Uterus (tissue), 4 donors: ENCODE results near the gene SNX30. TPM values are rescaled to one million over a fixed set of nuclear protein-coding genes. Genes with fewer than 3 reads are reported as not detected.

ENCODE experiments used
- DNase-seq, 2 donors: peaks; one replicate each; pipeline ENCODE4 v3.0.0-alpha.2; 2019 to 2020
- H3K27ac ChIP-seq, 2 donors: fragments of 200-600 bp; sonication (generic); 1 replicate in 1 of 2; 2 replicates in 1 of 2; pipeline ENCODE4 v1.5.1; 2016 to 2018
- H3K27me3 ChIP-seq, 2 donors: fragments of 200-600 bp; sonication (generic); one replicate each; pipeline ENCODE4 v1.5.1; 2018 to 2019; ENCODE audit warnings: control low read depth in 1 of 2
- H3K36me3 ChIP-seq, 2 donors: fragments of 200-600 bp; sonication (generic); one replicate each; pipeline ENCODE4 v1.5.1; 2019; ENCODE audit warnings: control low read depth in 1 of 2
- H3K4me1 ChIP-seq, 2 donors: fragments of 200-600 bp; sonication (generic); one replicate each; pipeline ENCODE4 v1.5.1; 2018 to 2019; ENCODE audit warnings: control low read depth in 1 of 2
- H3K4me3 ChIP-seq, 2 donors: fragments of 200-600 bp; sonication (generic); 1 replicate in 1 of 2; 2 replicates in 1 of 2; pipeline ENCODE4 v1.5.1; 2018 to 2019; ENCODE audit warnings: mild to moderate bottlenecking in 1 of 2
- H3K9me3 ChIP-seq, 2 donors: fragments of 200-600 bp; sonication (generic); one replicate each; pipeline ENCODE4 v1.5.1; 2019; ENCODE audit warnings: control low read depth in 1 of 2
- POLR2A ChIP-seq, 2 donors: fragments of 450-650 bp; IDR thresholded peaks; one replicate each; pipeline ENCODE4 v1.6.1; 2016; ENCODE audit warnings: antibody characterized with exemption in 2 of 2, mild to moderate bottlenecking in 1 of 2, moderate library complexity in 1 of 2
- intact Hi-C: fragments of 100-400 bp; cut with DNase I; formaldehyde crosslinking; loops from one replicate; pipeline ENCODE4 v1.15.1; 2023; ENCODE audit warnings: low total_unique reads
- total RNA-seq, 4 donors: library from RNA; depleted of rRNA in 3 of 4; stranded (reverse); fragments of >200 nt in 3 of 4; gene quantifications; one replicate each; pipeline versions ENCODE4 v1.1.0 to v1.2.4, GENCODE V29; 2014 to 2023
- TF ChIP-seq, protein P1 (sequence below), 4 experiments: fragments of 200-600 bp in 2 of 4; fragments of 450-650 bp in 2 of 4; sonication (generic) in 2 of 4; IDR thresholded peaks; one replicate each; pipeline ENCODE4 v1.5.1; 2016 to 2019; ENCODE audit warnings: antibody characterized with exemption in 4 of 4, mild to moderate bottlenecking in 2 of 4, moderate library complexity in 1 of 4
- donor health status: DM: yes; HTN: yes; CAD: no.

SNX30 gene
- total RNA-seq, 4 donors from 2014 or later: 3.1 to 20.3 (median 11.6) TPM

DNA sequence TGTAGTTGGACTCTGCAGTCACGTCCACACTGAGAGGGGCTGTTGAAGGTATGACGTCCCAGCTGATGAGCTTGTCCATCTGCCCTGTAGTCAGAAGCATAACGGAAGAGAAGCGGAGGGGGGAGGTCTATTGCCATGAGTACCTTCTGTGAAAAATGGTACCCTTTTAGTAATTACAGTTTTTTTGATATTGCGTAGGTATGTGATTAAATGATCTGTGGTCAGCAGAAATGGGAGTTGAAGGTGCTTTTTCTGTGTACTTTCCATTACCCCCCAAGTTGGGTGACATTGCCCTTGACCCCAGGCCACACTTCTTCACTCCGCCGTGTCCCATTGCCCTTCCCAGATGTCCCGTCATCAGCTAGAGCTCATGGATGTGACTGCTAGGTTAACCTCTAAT, 45.9 kb downstream of the SNX30 start:
- Histone ChIP-seq H3K9me3 (no peaks in the 10 kb centered on the region), H3K36me3 (no peaks in the 10 kb centered on the region), H3K4me1 (no peaks in the 10 kb centered on the region), H3K27me3 (no peaks in the 10 kb centered on the region), H3K27ac (no peak overlapping the region), H3K4me3 (no peak overlapping the region)
- no peak for TF ChIP-seq POLR2A (IDR thresholded peaks at IDR 0.05)
- TF ChIP-seq, protein P1, sequence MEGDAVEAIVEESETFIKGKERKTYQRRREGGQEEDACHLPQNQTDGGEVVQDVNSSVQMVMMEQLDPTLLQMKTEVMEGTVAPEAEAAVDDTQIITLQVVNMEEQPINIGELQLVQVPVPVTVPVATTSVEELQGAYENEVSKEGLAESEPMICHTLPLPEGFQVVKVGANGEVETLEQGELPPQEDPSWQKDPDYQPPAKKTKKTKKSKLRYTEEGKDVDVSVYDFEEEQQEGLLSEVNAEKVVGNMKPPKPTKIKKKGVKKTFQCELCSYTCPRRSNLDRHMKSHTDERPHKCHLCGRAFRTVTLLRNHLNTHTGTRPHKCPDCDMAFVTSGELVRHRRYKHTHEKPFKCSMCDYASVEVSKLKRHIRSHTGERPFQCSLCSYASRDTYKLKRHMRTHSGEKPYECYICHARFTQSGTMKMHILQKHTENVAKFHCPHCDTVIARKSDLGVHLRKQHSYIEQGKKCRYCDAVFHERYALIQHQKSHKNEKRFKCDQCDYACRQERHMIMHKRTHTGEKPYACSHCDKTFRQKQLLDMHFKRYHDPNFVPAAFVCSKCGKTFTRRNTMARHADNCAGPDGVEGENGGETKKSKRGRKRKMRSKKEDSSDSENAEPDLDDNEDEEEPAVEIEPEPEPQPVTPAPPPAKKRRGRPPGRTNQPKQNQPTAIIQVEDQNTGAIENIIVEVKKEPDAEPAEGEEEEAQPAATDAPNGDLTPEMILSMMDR (IDR thresholded peaks at IDR 0.05): no peak
- intact Hi-C loops: no loop called here
- DNase-seq: no peak

DNA sequence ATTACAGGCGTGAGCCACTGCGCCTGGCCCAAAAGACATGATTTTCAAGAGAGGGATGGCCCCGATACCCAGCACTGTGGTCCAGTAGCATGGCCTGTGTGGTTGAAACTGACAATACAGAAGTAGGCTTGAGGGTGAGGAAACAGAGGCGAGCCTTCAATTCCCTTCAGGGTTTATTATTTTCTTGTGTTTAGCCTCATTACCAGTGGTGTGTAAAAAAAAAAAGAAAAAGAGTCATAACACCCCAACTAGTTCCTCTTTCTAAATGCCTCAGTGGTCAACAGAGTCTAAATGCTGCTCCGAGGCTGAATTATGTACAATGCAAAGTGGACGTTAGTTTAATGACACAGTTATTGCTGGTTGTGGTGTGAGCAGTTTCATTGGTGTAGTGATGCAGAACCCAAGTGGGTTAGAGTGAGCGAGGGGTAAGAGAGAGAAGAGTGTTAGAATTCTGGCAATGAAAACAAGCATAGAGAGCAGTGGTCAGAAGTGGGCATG, 58.8 kb downstream of the SNX30 start:
- TF ChIP-seq POLR2A (IDR thresholded peaks at IDR 0.05): no peak
- TF ChIP-seq, protein P1 (IDR thresholded peaks at IDR 0.05): no peak

DNA sequence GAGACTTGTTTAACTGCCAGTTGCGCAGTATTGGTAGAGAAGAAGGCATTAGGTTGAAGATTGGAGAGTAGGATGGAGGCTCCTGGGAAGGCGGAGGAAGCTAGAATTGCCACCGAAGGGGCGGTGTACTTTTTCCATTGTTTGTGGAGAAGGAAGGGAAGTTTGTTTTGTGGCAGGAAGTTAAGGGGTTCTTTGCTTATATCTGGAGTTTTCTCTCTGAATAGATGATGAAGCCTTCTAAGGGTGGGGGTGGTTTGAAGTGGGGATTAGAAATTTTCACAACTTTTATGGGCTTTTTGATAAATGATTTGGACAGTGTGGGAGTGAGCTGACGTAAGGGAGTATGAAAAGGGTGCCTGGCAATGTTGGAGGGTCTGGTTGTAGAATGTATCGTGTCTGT, 59.3 kb downstream of the SNX30 start:
- no peak for TF ChIP-seq POLR2A (IDR thresholded peaks at IDR 0.05)
- TF ChIP-seq, protein P1 (IDR thresholded peaks at IDR 0.05): no peak
- no peaks in the 10 kb centered on the region for H3K4me1 ChIP-seq
- no peaks in the 10 kb centered on the region for H3K27me3 ChIP-seq
- no peaks in the 10 kb centered on the region for H3K9me3 ChIP-seq
- no peak overlapping the region for H3K4me3 ChIP-seq
- no peak for DNase-seq
- no peak overlapping the region for H3K27ac ChIP-seq
- intact Hi-C loops: no loop called here
- H3K36me3 ChIP-seq: no peaks in the 10 kb centered on the region

More for the DNA sequence above, 58.8 kb downstream of the SNX30 start:
- intact Hi-C loops: no loop called here
- H3K27ac ChIP-seq: no peak overlapping the region
- DNase-seq: no peak
- no peaks in the 10 kb centered on the region for H3K36me3 ChIP-seq
- H3K9me3 ChIP-seq: no peaks in the 10 kb centered on the region
- H3K4me3 ChIP-seq: no peak overlapping the region
- no peaks in the 10 kb centered on the region for H3K4me1 ChIP-seq
- no peaks in the 10 kb centered on the region for H3K27me3 ChIP-seq

DNA sequence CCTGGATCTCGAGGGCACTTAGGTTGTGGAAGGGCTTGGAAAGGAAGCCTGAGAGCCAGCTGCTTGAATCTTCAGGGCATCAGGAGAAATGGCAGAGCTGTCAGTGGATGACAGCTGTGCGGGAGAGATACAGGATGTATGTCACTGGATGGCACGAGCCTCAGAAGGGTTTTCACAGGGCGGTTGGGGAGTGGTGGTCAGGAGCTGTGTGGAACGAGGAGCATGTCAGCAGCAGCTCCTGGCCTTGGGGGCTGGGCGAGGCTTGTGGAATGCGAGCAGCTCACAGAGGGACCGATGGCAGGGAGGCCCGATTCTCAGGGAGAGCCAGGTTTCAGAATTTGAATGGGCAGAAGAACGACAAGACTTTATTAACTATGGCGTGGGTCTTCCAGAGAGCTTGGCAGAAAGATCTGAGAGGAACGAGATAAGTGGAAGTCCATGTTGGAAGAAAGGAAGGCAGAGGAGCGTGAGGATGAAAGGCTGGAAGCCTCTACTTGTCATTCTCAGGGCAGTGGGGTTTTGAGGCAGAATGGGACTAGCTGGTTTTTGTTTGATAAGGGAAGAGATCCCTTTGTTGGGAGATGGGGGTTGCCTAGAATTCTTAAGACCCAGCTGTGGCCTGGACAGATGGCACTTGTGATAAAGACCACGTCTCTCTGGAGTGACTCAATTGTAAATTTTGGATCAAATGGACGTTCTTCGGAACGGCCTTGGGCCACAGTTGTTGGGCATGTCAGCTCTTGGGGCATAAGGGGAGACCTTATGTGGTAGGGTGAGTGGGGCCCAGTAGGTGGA, 60.3 kb downstream of the SNX30 start:
- intact Hi-C loops: no loop called here
- TF ChIP-seq, protein P1 (IDR thresholded peaks at IDR 0.05): no peak
- TF ChIP-seq POLR2A (IDR thresholded peaks at IDR 0.05): no peak
- no peak for DNase-seq

DNA sequence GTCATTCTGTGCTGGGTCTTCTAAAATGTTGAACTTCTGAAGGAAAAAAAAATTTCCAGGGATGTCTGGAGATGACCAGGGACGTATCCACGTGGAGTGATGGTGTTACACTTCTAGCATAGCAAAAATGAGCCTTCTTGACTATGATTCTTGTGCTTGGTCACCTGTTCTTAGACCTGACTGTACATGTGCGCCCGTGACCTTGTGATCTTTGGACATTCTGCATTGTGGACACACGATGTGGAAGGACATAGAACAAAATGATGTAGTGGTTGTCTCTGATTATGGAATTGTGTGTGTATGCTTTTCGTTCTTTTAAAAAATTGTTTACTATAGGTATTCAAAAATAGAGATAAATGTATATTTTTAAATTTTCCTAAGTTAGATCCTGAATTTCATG, 61.0 kb downstream of the SNX30 start:
- intact Hi-C loops: no loop called here
- H3K4me1 ChIP-seq: no peaks in the 10 kb centered on the region
- H3K27me3 ChIP-seq: no peaks in the 10 kb centered on the region
- no peaks in the 10 kb centered on the region for H3K36me3 ChIP-seq
- DNase-seq: no peak
- H3K27ac ChIP-seq: no peak overlapping the region
- no peak overlapping the region for H3K4me3 ChIP-seq
- no peaks in the 10 kb centered on the region for H3K9me3 ChIP-seq
- TF ChIP-seq, protein P1 (IDR thresholded peaks at IDR 0.05): no peak
- no peak for TF ChIP-seq POLR2A (IDR thresholded peaks at IDR 0.05)

More for the DNA sequence above, 60.3 kb downstream of the SNX30 start:
- no peak overlapping the region for H3K27ac ChIP-seq
- H3K4me1 ChIP-seq: no peaks in the 10 kb centered on the region
- H3K36me3 ChIP-seq: no peaks in the 10 kb centered on the region
- H3K27me3 ChIP-seq: no peaks in the 10 kb centered on the region
- H3K4me3 ChIP-seq: no peak overlapping the region
- no peaks in the 10 kb centered on the region for H3K9me3 ChIP-seq
